ENCODE results near the gene KRT10. TPM values are rescaled to one million over a fixed set of nuclear protein-coding genes. Genes with fewer than 3 reads are reported as not detected.

Gene KRT10
- total RNA-seq, 1 donor from 2014 or later: 40.7 TPM

- CTCF ChIA-PET: no interaction called here
These were observed 44.0 kb downstream of the KRT10 start for GRCh38 chr17:40778461-40778860.

GRCh38 chr17:40777971-40778370, 44.4 kb downstream of the KRT10 start:
- H3K4me1 Mint-ChIP-seq: peaks cover 4% of the 10 kb centered on the region
- TF ChIP-seq CTCF (IDR thresholded peaks at IDR 0.05): no peak
- no peak overlapping the region for H3K27ac Mint-ChIP-seq
- POLR2A ChIA-PET: no interaction called here
- DNase-seq (no peak), ATAC-seq (ENCODE audit: low read depth) (no peak)
- H3K36me3 Mint-ChIP-seq (ENCODE audit: low read depth): no peaks in the 10 kb centered on the region
- H3K27me3 Mint-ChIP-seq: peaks cover 48% of the 10 kb centered on the region
- H3K9me3 Mint-ChIP-seq: no peaks in the 10 kb centered on the region
- CTCF ChIA-PET: no interaction called here
- intact Hi-C loops (cut with micrococcal nuclease): no loop called here
- no peak overlapping the region for H3K4me3 Mint-ChIP-seq

More at GRCh38 chr17:40778461-40778860, 44.0 kb downstream of the KRT10 start:
- POLR2A ChIA-PET: no interaction called here
- TF ChIP-seq CTCF (IDR thresholded peaks at IDR 0.05): no peak
- H3K4me1 Mint-ChIP-seq: peaks cover 4% of the 10 kb centered on the region
- H3K36me3 Mint-ChIP-seq (ENCODE audit: low read depth): no peaks in the 10 kb centered on the region
- ATAC-seq (ENCODE audit: low read depth): no peak
- intact Hi-C loops (cut with micrococcal nuclease): no loop called here
- no peak overlapping the region for H3K27ac Mint-ChIP-seq
- no peak overlapping the region for H3K4me3 Mint-ChIP-seq
- H3K27me3 Mint-ChIP-seq: peaks cover 52% of the 10 kb centered on the region
- no peak for DNase-seq
- no peaks in the 10 kb centered on the region for H3K9me3 Mint-ChIP-seq

GRCh38 chr17:40777459-40777858, 45.0 kb downstream of the KRT10 start:
- POLR2A ChIA-PET: no interaction called here

GRCh38 chr17:40775945-40776344, 46.5 kb downstream of the KRT10 start:
- intact Hi-C loops (cut with micrococcal nuclease): no loop called here
- CTCF ChIA-PET: no interaction called here

More at GRCh38 chr17:40777459-40777858, 45.0 kb downstream of the KRT10 start:
- Mint-ChIP-seq H3K36me3 (ENCODE audit: low read depth) (no peaks in the 10 kb centered on the region), H3K27ac (no peak overlapping the region), H3K4me1 (peaks cover 4% of the 10 kb centered on the region), H3K9me3 (no peaks in the 10 kb centered on the region), H3K4me3 (no peak overlapping the region), H3K27me3 (peaks cover 48% of the 10 kb centered on the region)
- ATAC-seq (ENCODE audit: low read depth): no peak
- intact Hi-C loops (cut with micrococcal nuclease): no loop called here
- CTCF ChIA-PET: no interaction called here
- no peak for TF ChIP-seq CTCF (IDR thresholded peaks at IDR 0.05)
- DNase-seq: no peak

GRCh38 chr17:40772101-40772500, 50.3 kb downstream of the KRT10 start, which contains the start of gene KRT26:
KRT26 (minus strand) TSS chr17:40772201; CDS start chr17:40772113, 88 bp downstream.
- ATAC-seq (ENCODE audit: low read depth) (no peak), DNase-seq (no peak)
- Mint-ChIP-seq H3K36me3 (ENCODE audit: low read depth) (no peaks in the 10 kb centered on the region), H3K9me3 (no peaks in the 10 kb centered on the region), H3K4me3 (no peak within 1 kb of the TSS), H3K27me3 (peaks cover 28% of the 10 kb centered on the region), H3K4me1 (no peaks in the 10 kb centered on the region), H3K27ac (no peak within 1 kb of the TSS)
- CTCF ChIA-PET: no interaction called here
- TF ChIP-seq CTCF (IDR thresholded peaks at IDR 0.05): no peak
- POLR2A ChIA-PET: no interaction called here
- intact Hi-C loops (cut with micrococcal nuclease): no loop called here

More at GRCh38 chr17:40775945-40776344, 46.5 kb downstream of the KRT10 start:
- Mint-ChIP-seq H3K4me1 (peaks cover 4% of the 10 kb centered on the region), H3K36me3 (ENCODE audit: low read depth) (no peaks in the 10 kb centered on the region), H3K9me3 (no peaks in the 10 kb centered on the region), H3K4me3 (no peak overlapping the region), H3K27ac (no peak overlapping the region), H3K27me3 (peaks cover 41% of the 10 kb centered on the region)
- POLR2A ChIA-PET: no interaction called here
- DNase-seq (no peak), ATAC-seq (ENCODE audit: low read depth) (no peak)
- no peak for TF ChIP-seq CTCF (IDR thresholded peaks at IDR 0.05)

Other genes with a start within 250 kb of the KRT10 start
- gene SMARCE1, start 174.8 kb downstream of the KRT10 start, total RNA-seq: 140 TPM in 2 replicates
- gene KRT222, start 157.4 kb downstream of the KRT10 start, total RNA-seq: not detected in 2 replicates
- gene KRT24, start 118.9 kb downstream of the KRT10 start, total RNA-seq: not detected in 2 replicates
- not detected in 2 replicates for gene KRT25, start 67.3 kb downstream of the KRT10 start, total RNA-seq
- not detected in 2 replicates for gene KRT26, start 50.4 kb downstream of the KRT10 start, total RNA-seq
- not detected in 2 replicates for gene KRT27, start 40.1 kb downstream of the KRT10 start, total RNA-seq
- not detected in 2 replicates for gene KRT28, start 22.7 kb downstream of the KRT10 start, total RNA-seq
- not detected in 2 replicates for gene KRT12, start 44.6 kb upstream of the KRT10 start, total RNA-seq
- gene KRT20, start 62.6 kb upstream of the KRT10 start, total RNA-seq: not detected in 2 replicates
- not detected in 2 replicates for gene KRT23, start 115.0 kb upstream of the KRT10 start, total RNA-seq
- gene KRT39, start 144.3 kb upstream of the KRT10 start, total RNA-seq: not detected in 2 replicates
- not detected in 2 replicates for gene KRT40, start 161.7 kb upstream of the KRT10 start, total RNA-seq
- gene KRTAP3-3, start 171.6 kb upstream of the KRT10 start, total RNA-seq: not detected in 2 replicates
- gene KRTAP3-2, start 177.3 kb upstream of the KRT10 start, total RNA-seq: not detected in 2 replicates
- not detected in 2 replicates for gene KRTAP3-1, start 186.5 kb upstream of the KRT10 start, total RNA-seq
- not detected in 2 replicates for gene KRTAP1-5, start 204.6 kb upstream of the KRT10 start, total RNA-seq
- gene KRTAP1-4, start 207.6 kb upstream of the KRT10 start, total RNA-seq: not detected in 2 replicates
- gene KRTAP1-3, start 212.3 kb upstream of the KRT10 start, total RNA-seq: not detected in 2 replicates
- not detected in 2 replicates for gene KRTAP1-1, start 218.8 kb upstream of the KRT10 start, total RNA-seq
- gene KRTAP2-1, start 224.7 kb upstream of the KRT10 start, total RNA-seq: not detected in 2 replicates
- not detected in 2 replicates for gene KRTAP2-2, start 232.6 kb upstream of the KRT10 start, total RNA-seq
- not detected in 2 replicates for gene KRTAP2-3, start 237.5 kb upstream of the KRT10 start, total RNA-seq
- gene KRTAP2-4, start 243.3 kb upstream of the KRT10 start, total RNA-seq: not detected in 2 replicates